ENCODE data around the gene CLEC5A.
"Not testable (repeated sequence)": the region's sequence is repeated elsewhere in the genome, so short reads cannot be mapped to it uniquely, and the experiment has no call there.

Gene CLEC5A

GRCh38 chr7:141949021-141949420 is 2.2 kb upstream of the CLEC5A start:
- no peak for DNase-seq (ENCODE audit: low spot score)

- no peak for DNase-seq (ENCODE audit: low spot score)
Observed at GRCh38 chr7:141945356-141945755, 1.4 kb downstream of the CLEC5A start.

- no peak for DNase-seq (ENCODE audit: low spot score)
Observed at GRCh38 chr7:141944811-141945210, 2.0 kb downstream of the CLEC5A start.

- DNase-seq (ENCODE audit: low spot score): no peak
Observed at GRCh38 chr7:141943846-141944245, 2.9 kb downstream of the CLEC5A start.

- no peak for DNase-seq (ENCODE audit: low spot score)
Observed at GRCh38 chr7:141941075-141941474, 5.7 kb downstream of the CLEC5A start.

- no peak for DNase-seq (ENCODE audit: low spot score)
Observed at GRCh38 chr7:141930211-141930610, 16.6 kb downstream of the CLEC5A start.

- DNase-seq (ENCODE audit: low spot score): no peak
Observed at GRCh38 chr7:141928845-141929195, 18.0 kb downstream of the CLEC5A start.

GRCh38 chr7:141928146-141928844 is 18.5 kb downstream of the CLEC5A start:
- no peak for DNase-seq (ENCODE audit: low spot score)

- DNase-seq (ENCODE audit: low spot score): no peak
Observed at GRCh38 chr7:141920281-141920680, 26.5 kb downstream of the CLEC5A start.

GRCh38 chr7:141916099-141916498 is 30.7 kb downstream of the CLEC5A start, which contains the start of gene OR9A4:
Gene OR9A4, plus strand, starts transcription at chr7:141916399. Its CDS starts 2,477 bp downstream, at chr7:141918876.
- no peak for DNase-seq (ENCODE audit: low spot score)

GRCh38 chr7:141915565-141915964 is 31.2 kb downstream of the CLEC5A start:
- DNase-seq (ENCODE audit: low spot score): no peak

GRCh38 chr7:141911391-141911790 is 35.4 kb downstream of the CLEC5A start:
- DNase-seq (ENCODE audit: low spot score): no peak

GRCh38 chr7:141906285-141906684 is 40.5 kb downstream of the CLEC5A start:
- DNase-seq (ENCODE audit: low spot score): no peak

- DNase-seq (ENCODE audit: low spot score): not testable (repeated sequence)
Observed at GRCh38 chr7:141899366-141899765, 47.4 kb downstream of the CLEC5A start.

GRCh38 chr7:141891336-141891735 is 55.4 kb downstream of the CLEC5A start:
- DNase-seq (ENCODE audit: low spot score): no peak

GRCh38 chr7:141889321-141889720 is 57.5 kb downstream of the CLEC5A start:
- DNase-seq (ENCODE audit: low spot score): no peak

GRCh38 chr7:141884539-141885225 is 62.1 kb downstream of the CLEC5A start:
- DNase-seq (ENCODE audit: low spot score): no peak

GRCh38 chr7:141880960-141881359 is 65.8 kb downstream of the CLEC5A start:
- DNase-seq (ENCODE audit: low spot score): no peak

- no peak for DNase-seq (ENCODE audit: low spot score)
Observed at GRCh38 chr7:141877365-141877764, 69.4 kb downstream of the CLEC5A start.

Measured in D341Med (cell line).